Smooth muscle cell of trachea (primary cell): Measurements from ENCODE around the gene PDP2. TPM values are rescaled to one million over a fixed set of nuclear protein-coding genes. Genes with fewer than 3 reads are reported as not detected.

Source experiments
- total RNA-seq: library from RNA; depleted of rRNA; stranded (reverse); fragments of >200 nt; gene quantifications from 2 replicates; pipeline ENCODE4 v1.2.1, GENCODE V29; 2014

The PDP2 gene
- 6.1 and 14.5 TPM in 2 replicates for total RNA-seq

GRCh38 chr16:66880288-66881013 is at the start of gene PDP2:
PDP2 (plus strand) TSS chr16:66880515; CDS start chr16:66884285, 3,770 bp downstream.

GRCh38 chr16:66844342-66845079 is 35.8 kb upstream of the PDP2 start, which contains the start of gene CA7:
CA7 (plus strand) TSS chr16:66844414; CDS start chr16:66844488, 74 bp downstream.

GRCh38 chr16:66918803-66919568 is 38.7 kb downstream of the PDP2 start, which contains the start of gene CDH16:
CDH16 (minus strand) TSS chr16:66918885; CDS start chr16:66918065, 820 bp downstream.

GRCh38 chr16:66925322-66925840 is 45.1 kb downstream of the PDP2 start, which contains the start of gene RRAD:
RRAD (minus strand) TSS chr16:66925535; CDS start chr16:66925179, 356 bp downstream.

GRCh38 chr16:66934138-66934838 is 54.0 kb downstream of the PDP2 start, which contains the start of gene CIAO2B:
CIAO2B (minus strand) TSS chr16:66934402; CDS start chr16:66934364, 38 bp downstream.

GRCh38 chr16:66935314-66936011 is 55.1 kb downstream of the PDP2 start, which contains the start of gene CES2:
CES2 (plus strand) TSS chr16:66935516; CDS start chr16:66935636, 120 bp downstream.

Other genes starting within 250 kb of the PDP2 start
- gene CMTM4, start 183.8 kb upstream of the PDP2 start, total RNA-seq: 7.7 and 8.9 TPM in 2 replicates
- 179 and 194 TPM in 2 replicates for gene DYNC1LI2, start 128.9 kb upstream of the PDP2 start, total RNA-seq
- not detected in 2 replicates for gene TERB1, start 78.9 kb upstream of the PDP2 start, total RNA-seq
- 53.1 and 78.5 TPM in 2 replicates for gene NAE1, start 49.5 kb upstream of the PDP2 start, total RNA-seq
- not detected in 2 replicates for gene CA7, start 36.1 kb upstream of the PDP2 start, total RNA-seq
- under 0.01 and 0.17 TPM in 2 replicates for gene CDH16, start 38.4 kb downstream of the PDP2 start, total RNA-seq
- 1.7 and 26.5 TPM in 2 replicates for gene RRAD, start 45.0 kb downstream of the PDP2 start, total RNA-seq
- 127 and 153 TPM in 2 replicates for gene CIAO2B, start 53.9 kb downstream of the PDP2 start, total RNA-seq
- 26.3 and 56.6 TPM in 2 replicates for gene CES2, start 55.0 kb downstream of the PDP2 start, total RNA-seq
- gene CES3, start 80.8 kb downstream of the PDP2 start, total RNA-seq: 0.66 and 1.9 TPM in 2 replicates
- gene CES4A, start 108.1 kb downstream of the PDP2 start, total RNA-seq: 1.6 and 6.5 TPM in 2 replicates
- 53.4 and 89.9 TPM in 2 replicates for gene CBFB, start 148.6 kb downstream of the PDP2 start, total RNA-seq
- gene PHAF1, start 229.4 kb downstream of the PDP2 start, total RNA-seq: 16.0 and 19.4 TPM in 2 replicates